H9 (cell line): ENCODE data around the gene ARHGEF10L. TPM values are rescaled to one million over a fixed set of nuclear protein-coding genes. Genes with fewer than 3 reads are reported as not detected.
A peak's percentile ranks its signal among the peaks of the same experiment; 100 is the strongest.

ENCODE experiments used
- DNase-seq: peaks from one replicate; pipeline ENCODE4 v3.0.0-alpha.2; 2017
- H2AFZ ChIP-seq: one replicate; pipeline ENCODE4 v1.6.1; 2013; ENCODE audit warnings: mild to moderate bottlenecking, low read length, control low read depth, moderate library complexity
- H2AK5ac ChIP-seq: 2 replicates; pipeline ENCODE4 v1.6.1; 2013; ENCODE audit warnings: low read length, control low read depth, mixed read lengths; ENCODE audit not compliant: insufficient read length
- H2BK120ac ChIP-seq: one replicate; pipeline ENCODE4 v1.6.1; 2013; ENCODE audit warnings: low read depth, mild to moderate bottlenecking, low read length, control low read depth, inconsistent platforms; ENCODE audit not compliant: poor library complexity, severe bottlenecking
- H2BK12ac ChIP-seq: 2 replicates; pipeline ENCODE4 v1.6.1; 2013; ENCODE audit warnings: low read length, control low read depth, mixed read lengths, low read depth; ENCODE audit not compliant: insufficient read length
- H2BK15ac ChIP-seq: 2 replicates; pipeline ENCODE4 v1.6.1; 2013; ENCODE audit warnings: low read depth, low read length, control low read depth
- H2BK20ac ChIP-seq: one replicate; pipeline ENCODE4 v1.6.1; 2013; ENCODE audit warnings: low read depth, mild to moderate bottlenecking, low read length, control low read depth, inconsistent platforms; ENCODE audit not compliant: poor library complexity, severe bottlenecking
- H2BK5ac ChIP-seq: 2 replicates; pipeline ENCODE4 v1.6.1; 2013; ENCODE audit warnings: low read length, control low read depth, mixed read lengths; ENCODE audit not compliant: insufficient read length
- H3K14ac ChIP-seq: 2 replicates; pipeline ENCODE4 v1.6.1; 2013; ENCODE audit warnings: low read length, control low read depth; ENCODE audit not compliant: insufficient read depth
- H3K18ac ChIP-seq: 2 replicates; pipeline ENCODE4 v1.6.1; 2013; ENCODE audit warnings: low read depth, mild to moderate bottlenecking, mixed read lengths, low read length, control low read depth; ENCODE audit not compliant: insufficient read length
- H3K23ac ChIP-seq: 2 replicates; pipeline ENCODE4 v1.6.1; 2013; ENCODE audit warnings: low read length, control low read depth, mixed read lengths, low read depth; ENCODE audit not compliant: insufficient read length
- H3K23me2 ChIP-seq: 2 replicates; pipeline ENCODE4 v1.6.1; 2013; ENCODE audit warnings: low read depth, mild to moderate bottlenecking, mixed read lengths, low read length, control low read depth; ENCODE audit not compliant: insufficient read length, poor library complexity, severe bottlenecking
- H3K27ac ChIP-seq: 2 replicates; pipeline ENCODE4 v1.5.1; 2013; ENCODE audit warnings: low read length, control low read depth, mixed read lengths, low read depth; ENCODE audit not compliant: insufficient read length
- H3K27me3 ChIP-seq: 2 replicates; pipeline ENCODE4 v1.6.1; 2013; ENCODE audit warnings: low read length, control low read depth, inconsistent platforms; ENCODE audit not compliant: insufficient read depth
- H3K4ac ChIP-seq: 2 replicates; pipeline ENCODE4 v1.6.1; 2013; ENCODE audit warnings: low read depth, mild to moderate bottlenecking, control low read depth, inconsistent platforms, low read length, moderate library complexity
- H3K4me1 ChIP-seq: 2 replicates; pipeline ENCODE4 v1.6.1; 2013; ENCODE audit warnings: low read length, control low read depth, inconsistent platforms; ENCODE audit not compliant: insufficient read depth
- H3K4me2 ChIP-seq: 2 replicates; pipeline ENCODE4 v1.6.1; 2013; ENCODE audit warnings: low read length, control low read depth, mixed read lengths; ENCODE audit not compliant: insufficient read length, insufficient read depth
- H3K56ac ChIP-seq: 2 replicates; pipeline ENCODE4 v1.6.1; 2013; ENCODE audit warnings: low read depth, mild to moderate bottlenecking, mixed read lengths, low read length, control low read depth; ENCODE audit not compliant: insufficient read length
- H3K79me1 ChIP-seq: 2 replicates; pipeline ENCODE4 v1.6.1; 2013; ENCODE audit warnings: low read depth, mild to moderate bottlenecking, moderate library complexity, low read length, control low read depth, inconsistent platforms; ENCODE audit not compliant: insufficient read depth, poor library complexity, severe bottlenecking
- H3K79me2 ChIP-seq: 2 replicates; pipeline ENCODE4 v1.6.1; 2013; ENCODE audit warnings: low read length, control low read depth, inconsistent platforms; ENCODE audit not compliant: insufficient read depth
- H3K9ac ChIP-seq: 2 replicates; pipeline ENCODE4 v1.6.1; 2013; ENCODE audit warnings: low read length, control low read depth, mixed read lengths; ENCODE audit not compliant: insufficient read length; ENCODE audit errors: extremely low read depth
- H3K9me3 ChIP-seq: one replicate; pipeline ENCODE4 v1.6.1; 2013; ENCODE audit warnings: low read depth, low read length, inconsistent platforms; ENCODE audit not compliant: control insufficient read depth
- H3T11ph ChIP-seq: one replicate; pipeline ENCODE4 v1.6.1; 2013; ENCODE audit warnings: mild to moderate bottlenecking, low read length, control low read depth, inconsistent platforms
- H4K20me1 ChIP-seq: one replicate; pipeline ENCODE4 v1.6.1; 2013; ENCODE audit not compliant: control insufficient read depth, insufficient read length, insufficient read depth
- H4K5ac ChIP-seq: 2 replicates; pipeline ENCODE4 v1.6.1; 2013; ENCODE audit warnings: low read depth, mild to moderate bottlenecking, mixed read lengths, low read length, control low read depth; ENCODE audit not compliant: insufficient read length
- H4K8ac ChIP-seq: replicated peaks from 2 replicates; pipeline ENCODE4 v1.6.1; 2013; ENCODE audit warnings: low read length, control low read depth, mixed read lengths, low read depth; ENCODE audit not compliant: insufficient read length
- H4K91ac ChIP-seq: 2 replicates; pipeline ENCODE4 v1.6.1; 2013; ENCODE audit warnings: low read depth, mild to moderate bottlenecking, moderate library complexity, mixed read lengths, low read length, control low read depth; ENCODE audit not compliant: insufficient read length
- H3K27ac Mint-ChIP-seq, 3 experiments: 2 replicates in 2 of 3; 3 replicates in 1 of 3; pipeline ENCODE4 v1.8.0; 2020 to 2021; ENCODE audit warnings: mixed read lengths in 3 of 3, mild to moderate bottlenecking in 1 of 3, moderate library complexity in 1 of 3
- H3K27me3 Mint-ChIP-seq: 2 replicates; pipeline ENCODE4 v1.8.0; 2021; ENCODE audit warnings: low read depth, mild to moderate bottlenecking, moderate library complexity, mixed read lengths
- H3K36me3 Mint-ChIP-seq, 3 experiments: 2 replicates in 2 of 3; 3 replicates in 1 of 3; pipeline ENCODE4 v1.8.0; 2020 to 2021; ENCODE audit warnings: low read depth in 3 of 3, mixed read lengths in 3 of 3; ENCODE audit not compliant: insufficient read depth in 1 of 3
- H3K4me1 Mint-ChIP-seq, 2 experiments: 2 replicates each; pipeline ENCODE4 v1.8.0; 2020; ENCODE audit warnings: mixed read lengths in 2 of 2
- H3K4me3 Mint-ChIP-seq, 2 experiments: 2 replicates in 1 of 2; 3 replicates in 1 of 2; pipeline ENCODE4 v1.8.0; 2020 to 2021; ENCODE audit warnings: mild to moderate bottlenecking in 2 of 2, mixed read lengths in 2 of 2, moderate library complexity in 1 of 2
- H3K9me3 Mint-ChIP-seq, 2 experiments: 2 replicates in 1 of 2; 3 replicates in 1 of 2; pipeline ENCODE4 v1.8.0; 2020; ENCODE audit warnings: mild to moderate bottlenecking in 2 of 2, mixed read lengths in 2 of 2, moderate library complexity in 1 of 2
- WGBS: extraction: QIAGEN DNeasy Blood & Tissue Kit; methylation state at CpG from one replicate; pipeline ENCODE4 v1.1.7; 2013; ENCODE audit warnings: missing lambda C conversion rate, low lambda C conversion rate, mixed read lengths; ENCODE audit not compliant: insufficient read length; ENCODE audit errors: extremely low coverage; 5-methylcytosine and 5-hydroxymethylcytosine counted together
- total RNA-seq: library from RNA; stranded (reverse); gene quantifications from 2 replicates; pipeline ENCODE4 v1.2.1, GENCODE V29; 2021
- TF ChIP-seq, protein P1 (sequence below): fragments of 200-600 bp; sonication (generic); conservative IDR thresholded peaks from 3 replicates; pipeline ENCODE4 v1.8.0; 2021; ENCODE audit warnings: antibody characterized with exemption, mild to moderate bottlenecking

Gene ARHGEF10L
- total RNA-seq, 1 experiment from 2014 or later = 20.2 TPM

DNA sequence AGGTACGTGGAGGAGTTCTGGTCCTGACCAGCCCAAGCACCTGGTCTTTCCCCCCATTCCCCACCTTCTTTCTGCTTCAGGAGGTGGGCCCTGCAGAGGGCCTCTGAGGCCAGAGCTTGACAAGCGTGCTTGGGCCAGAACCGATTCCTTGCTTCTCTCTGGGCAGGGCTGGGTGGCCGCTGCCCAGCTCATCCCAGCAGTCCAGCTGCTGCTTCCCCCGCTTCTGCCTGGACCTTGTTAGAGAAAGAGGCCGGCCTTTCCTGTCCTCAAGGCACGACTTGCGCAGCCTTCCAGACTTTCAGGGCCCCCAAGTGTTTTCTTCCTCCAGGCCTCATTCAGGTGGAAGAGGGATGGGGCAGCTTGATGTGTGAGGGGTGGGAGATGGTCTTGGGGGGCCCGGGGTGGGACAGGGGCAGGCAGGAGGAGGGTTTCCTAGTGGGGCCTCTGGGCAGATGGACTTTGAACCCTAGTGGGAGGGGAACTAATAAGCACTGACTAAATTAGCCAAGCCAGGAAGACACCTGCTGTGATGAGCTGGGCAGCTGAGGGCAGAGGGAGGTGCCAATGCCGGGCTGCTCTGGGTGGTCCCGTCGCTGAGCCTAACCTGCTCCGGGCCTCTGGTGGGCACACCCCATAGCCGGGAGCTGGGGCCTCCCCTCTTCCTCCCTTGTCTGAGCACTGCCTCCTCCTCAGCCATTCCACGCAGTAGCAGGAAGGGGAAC is 36.5 kb downstream of the ARHGEF10L start:
- Histone ChIP-seq H2BK15ac (no peak overlapping the region), H3K18ac (no peak overlapping the region), H3K4ac (no peak overlapping the region), H4K5ac (no peak overlapping the region), H2AFZ (no peak overlapping the region), H2BK20ac (no peak overlapping the region), H3K23me2 (no peaks in the 10 kb centered on the region), H3K56ac (no peak overlapping the region), H3T11ph (no peak overlapping the region), H3K14ac (no peak overlapping the region), H2BK5ac (no peak overlapping the region), H2BK120ac (no peak overlapping the region), H4K8ac (no peak overlapping the region), H3K27ac (no peak overlapping the region), H3K23ac (no peak overlapping the region), H3K79me1 (no peaks in the 10 kb centered on the region), H2BK12ac (no peak overlapping the region), H3K4me1 (peaks cover 10% of the 10 kb centered on the region; the same call in 1 of the 2 replicates), H4K91ac (no peak overlapping the region), H3K9ac (no peak overlapping the region), H4K20me1 (peaks cover 2% of the 10 kb centered on the region), H2AK5ac (no peak overlapping the region), H3K27me3 (no peaks in the 10 kb centered on the region), H3K4me2 (no peak overlapping the region), H3K79me2 (peaks cover 14% of the 10 kb centered on the region; the same call in 1 of the 2 replicates), H3K9me3 (no peaks in the 10 kb centered on the region)
- H3K4me3 Mint-ChIP-seq = no peak overlapping the region; a peak in 1 of 5 replicates
- H3K9me3 Mint-ChIP-seq = no peaks in the 10 kb centered on the region
- H3K4me1 Mint-ChIP-seq = peaks cover 59 to 77% of the 10 kb centered on the region in 2 experiments
- no peak for DNase-seq
- no peaks in the 10 kb centered on the region; the same call in 1 of the 2 replicates for H3K27me3 Mint-ChIP-seq
- no peaks in the 10 kb centered on the region for H3K36me3 Mint-ChIP-seq
- TF ChIP-seq, protein P1, sequence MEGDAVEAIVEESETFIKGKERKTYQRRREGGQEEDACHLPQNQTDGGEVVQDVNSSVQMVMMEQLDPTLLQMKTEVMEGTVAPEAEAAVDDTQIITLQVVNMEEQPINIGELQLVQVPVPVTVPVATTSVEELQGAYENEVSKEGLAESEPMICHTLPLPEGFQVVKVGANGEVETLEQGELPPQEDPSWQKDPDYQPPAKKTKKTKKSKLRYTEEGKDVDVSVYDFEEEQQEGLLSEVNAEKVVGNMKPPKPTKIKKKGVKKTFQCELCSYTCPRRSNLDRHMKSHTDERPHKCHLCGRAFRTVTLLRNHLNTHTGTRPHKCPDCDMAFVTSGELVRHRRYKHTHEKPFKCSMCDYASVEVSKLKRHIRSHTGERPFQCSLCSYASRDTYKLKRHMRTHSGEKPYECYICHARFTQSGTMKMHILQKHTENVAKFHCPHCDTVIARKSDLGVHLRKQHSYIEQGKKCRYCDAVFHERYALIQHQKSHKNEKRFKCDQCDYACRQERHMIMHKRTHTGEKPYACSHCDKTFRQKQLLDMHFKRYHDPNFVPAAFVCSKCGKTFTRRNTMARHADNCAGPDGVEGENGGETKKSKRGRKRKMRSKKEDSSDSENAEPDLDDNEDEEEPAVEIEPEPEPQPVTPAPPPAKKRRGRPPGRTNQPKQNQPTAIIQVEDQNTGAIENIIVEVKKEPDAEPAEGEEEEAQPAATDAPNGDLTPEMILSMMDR = no peak
- WGBS = no CpG with 5 or more reads among the region's 15 CpGs
- H3K27ac Mint-ChIP-seq = peak overlapping the region in 2 of 3 experiments; percentile 61 to 73; a peak in 4 of 7 replicates
